Neural cell (in vitro differentiated cells): ENCODE data around the gene FIBCD1. TPM values are rescaled to one million over a fixed set of nuclear protein-coding genes. Genes with fewer than 3 reads are reported as not detected.

Experiments
- H2AFZ ChIP-seq: fragments of 200-600, 300-800 bp; sonication (generic), shearing (Covaris generic); 2 replicates; pipeline ENCODE4 v1.6.0; 2014; ENCODE audit warnings: low read depth, mild to moderate bottlenecking, antibody characterized with exemption, low read length, moderate library complexity
- H3F3A ChIP-seq: fragments of 200-600 bp; shearing (Covaris generic); 2 replicates; pipeline ENCODE4 v1.6.1; 2016; ENCODE audit warnings: mild to moderate bottlenecking, moderate library complexity, mixed read lengths, antibody characterized with exemption, low read length; ENCODE audit not compliant: insufficient read depth, poor library complexity, severe bottlenecking
- H3K27ac ChIP-seq: fragments of 200-600, 300-800 bp; sonication (generic), shearing (Covaris generic); 2 replicates; pipeline ENCODE4 v1.5.1; 2014; ENCODE audit warnings: mild to moderate bottlenecking, low read length, moderate library complexity
- H3K27me3 ChIP-seq: fragments of 300-800, 200-600 bp; sonication (generic), shearing (Covaris generic); 2 replicates; pipeline ENCODE4 v1.6.0; 2014; ENCODE audit warnings: mild to moderate bottlenecking, low read depth, low read length, moderate library complexity; ENCODE audit not compliant: insufficient read depth
- H3K36me3 ChIP-seq: fragments of 300-800, 200-600 bp; sonication (generic), shearing (Covaris generic); 2 replicates; pipeline ENCODE4 v1.5.1; 2014; ENCODE audit warnings: mild to moderate bottlenecking, antibody characterized with exemption, low read length, moderate library complexity; ENCODE audit not compliant: insufficient read depth
- H3K4me2 ChIP-seq: fragments of 300-800, 200-600 bp; sonication (generic), shearing (Covaris generic); 2 replicates; pipeline ENCODE4 v1.6.0; 2014; ENCODE audit warnings: mild to moderate bottlenecking, low read length
- H3K4me3 ChIP-seq: fragments of 300-800, 200-600 bp; sonication (generic), shearing (Covaris generic); 2 replicates; pipeline ENCODE4 v1.5.1; 2014; ENCODE audit warnings: mild to moderate bottlenecking, low read length, moderate library complexity
- H3K79me2 ChIP-seq: fragments of 200-600 bp; shearing (Covaris generic); replicated peaks from 2 replicates; pipeline ENCODE4 v1.6.0; 2014; ENCODE audit warnings: mild to moderate bottlenecking, low read length, moderate library complexity; ENCODE audit not compliant: insufficient read depth
- H3K9ac ChIP-seq: fragments of 300-800, 200-600 bp; sonication (generic), shearing (Covaris generic); 2 replicates; pipeline ENCODE4 v1.6.1; 2016; ENCODE audit warnings: mild to moderate bottlenecking, low read length, mixed read lengths
- H3K9me2 ChIP-seq: fragments of 200-600 bp; shearing (Covaris generic); 2 replicates; pipeline ENCODE4 v1.6.1; 2016; ENCODE audit warnings: mild to moderate bottlenecking, low read length, mixed read lengths; ENCODE audit not compliant: insufficient read depth
- H3K9me3 ChIP-seq: fragments of 200-600, 300-800 bp; sonication (generic), shearing (Covaris generic); 2 replicates; pipeline ENCODE4 v1.6.1; 2016; ENCODE audit warnings: mild to moderate bottlenecking, mixed run types, low read length, moderate library complexity, mixed read lengths
- H4K20me1 ChIP-seq: fragments of 200-600 bp; shearing (Covaris generic); 2 replicates; pipeline ENCODE4 v1.6.1; 2016; ENCODE audit warnings: mild to moderate bottlenecking, mixed run types; ENCODE audit not compliant: insufficient read depth
- EP300 ChIP-seq: fragments of 450-650 bp; conservative IDR thresholded peaks from 2 replicates; pipeline ENCODE4 v1.6.1; 2014; ENCODE audit warnings: antibody characterized with exemption, mild to moderate bottlenecking, moderate library complexity; ENCODE audit not compliant: poor library complexity, severe bottlenecking
- EZH2 ChIP-seq: fragments of 200-600, 300-800 bp; shearing (Covaris generic), sonication (generic); IDR thresholded peaks from 2 replicates; pipeline ENCODE4 v1.6.1; 2014; ENCODE audit warnings: antibody characterized with exemption, low read length, borderline replicate concordance, mild to moderate bottlenecking; ENCODE audit not compliant: insufficient read depth, poor library complexity, severe bottlenecking
- MXI1 ChIP-seq: fragments of 450-650 bp; conservative IDR thresholded peaks from 2 replicates; pipeline ENCODE4 v1.6.1; 2014; ENCODE audit warnings: antibody characterized with exemption, mild to moderate bottlenecking; ENCODE audit not compliant: poor library complexity, severe bottlenecking
- POLR2AphosphoS5 ChIP-seq: IDR thresholded peaks from 2 replicates; pipeline ENCODE4 v1.6.1; 2012
- RAD21 ChIP-seq: fragments of 450-650 bp; conservative IDR thresholded peaks from 2 replicates; pipeline ENCODE4 v1.6.1; 2014; ENCODE audit warnings: antibody characterized with exemption, mild to moderate bottlenecking, moderate library complexity
- SMC3 ChIP-seq: fragments of 450-650 bp; conservative IDR thresholded peaks from 2 replicates; pipeline ENCODE4 v1.6.1; 2014; ENCODE audit warnings: antibody characterized with exemption, mild to moderate bottlenecking, moderate library complexity; ENCODE audit not compliant: poor library complexity
- TAF1 ChIP-seq: IDR thresholded peaks from 2 replicates; pipeline ENCODE4 v1.6.1; 2012; ENCODE audit warnings: low read depth
- polyA plus RNA-seq: library from polyadenylated mRNA; depleted of rRNA; stranded (reverse); fragments of >200 nt; gene quantifications from 2 replicates; pipeline ENCODE4 v1.2.3, GENCODE V29; 2014
- TF ChIP-seq, protein P1 (sequence below): IDR thresholded peaks from 2 replicates; pipeline ENCODE4 v1.6.1; 2012; ENCODE audit warnings: borderline replicate concordance
- TF ChIP-seq, protein P2 (sequence below): fragments of 450-650 bp; IDR thresholded peaks from 2 replicates; pipeline ENCODE4 v1.5.1; 2014; ENCODE audit warnings: antibody characterized with exemption, mild to moderate bottlenecking, moderate library complexity; ENCODE audit not compliant: poor library complexity, severe bottlenecking

Gene FIBCD1
- polyA plus RNA-seq, 1 donor from 2014 or later = 2.7 TPM

DNA sequence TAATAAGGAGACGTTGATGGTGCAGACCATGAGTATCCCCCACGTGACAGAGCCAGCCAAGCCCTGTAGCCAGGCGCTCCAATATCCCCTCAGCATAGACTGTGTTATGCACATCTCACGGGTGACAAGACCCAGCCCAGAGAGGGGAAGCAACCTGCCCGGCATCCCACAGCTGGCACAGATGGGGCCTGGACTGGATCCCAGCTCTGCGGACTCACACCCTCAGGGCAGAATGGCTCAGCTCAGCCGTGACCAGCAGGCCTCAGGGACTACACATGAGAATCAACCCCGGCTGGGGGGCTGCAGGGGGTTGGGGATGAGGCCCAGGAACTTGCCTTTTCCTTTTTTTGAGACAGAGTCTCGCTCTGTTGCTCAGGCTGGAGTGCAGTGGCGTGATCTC, 11.7 kb downstream of the FIBCD1 start:
- no peak overlapping the region for H3K27ac ChIP-seq
- no peaks in the 10 kb centered on the region for H4K20me1 ChIP-seq
- no peak overlapping the region for H2AFZ ChIP-seq
- no peak overlapping the region for H3K4me3 ChIP-seq
- no peaks in the 10 kb centered on the region for H3K36me3 ChIP-seq
- no peaks in the 10 kb centered on the region for H3F3A ChIP-seq
- no peak overlapping the region for H3K4me2 ChIP-seq
- no peaks in the 10 kb centered on the region for H3K9me3 ChIP-seq
- no peaks in the 10 kb centered on the region for H3K9me2 ChIP-seq
- no peak overlapping the region for H3K9ac ChIP-seq
- TF ChIP-seq, protein P1, sequence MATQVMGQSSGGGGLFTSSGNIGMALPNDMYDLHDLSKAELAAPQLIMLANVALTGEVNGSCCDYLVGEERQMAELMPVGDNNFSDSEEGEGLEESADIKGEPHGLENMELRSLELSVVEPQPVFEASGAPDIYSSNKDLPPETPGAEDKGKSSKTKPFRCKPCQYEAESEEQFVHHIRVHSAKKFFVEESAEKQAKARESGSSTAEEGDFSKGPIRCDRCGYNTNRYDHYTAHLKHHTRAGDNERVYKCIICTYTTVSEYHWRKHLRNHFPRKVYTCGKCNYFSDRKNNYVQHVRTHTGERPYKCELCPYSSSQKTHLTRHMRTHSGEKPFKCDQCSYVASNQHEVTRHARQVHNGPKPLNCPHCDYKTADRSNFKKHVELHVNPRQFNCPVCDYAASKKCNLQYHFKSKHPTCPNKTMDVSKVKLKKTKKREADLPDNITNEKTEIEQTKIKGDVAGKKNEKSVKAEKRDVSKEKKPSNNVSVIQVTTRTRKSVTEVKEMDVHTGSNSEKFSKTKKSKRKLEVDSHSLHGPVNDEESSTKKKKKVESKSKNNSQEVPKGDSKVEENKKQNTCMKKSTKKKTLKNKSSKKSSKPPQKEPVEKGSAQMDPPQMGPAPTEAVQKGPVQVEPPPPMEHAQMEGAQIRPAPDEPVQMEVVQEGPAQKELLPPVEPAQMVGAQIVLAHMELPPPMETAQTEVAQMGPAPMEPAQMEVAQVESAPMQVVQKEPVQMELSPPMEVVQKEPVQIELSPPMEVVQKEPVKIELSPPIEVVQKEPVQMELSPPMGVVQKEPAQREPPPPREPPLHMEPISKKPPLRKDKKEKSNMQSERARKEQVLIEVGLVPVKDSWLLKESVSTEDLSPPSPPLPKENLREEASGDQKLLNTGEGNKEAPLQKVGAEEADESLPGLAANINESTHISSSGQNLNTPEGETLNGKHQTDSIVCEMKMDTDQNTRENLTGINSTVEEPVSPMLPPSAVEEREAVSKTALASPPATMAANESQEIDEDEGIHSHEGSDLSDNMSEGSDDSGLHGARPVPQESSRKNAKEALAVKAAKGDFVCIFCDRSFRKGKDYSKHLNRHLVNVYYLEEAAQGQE = no peak
- TF ChIP-seq MXI1 (no peak), EP300 (no peak), RAD21 (no peak), POLR2AphosphoS5 (no peak), EZH2 (no peak), TAF1 (no peak), SMC3 (no peak)
- TF ChIP-seq, protein P2, sequence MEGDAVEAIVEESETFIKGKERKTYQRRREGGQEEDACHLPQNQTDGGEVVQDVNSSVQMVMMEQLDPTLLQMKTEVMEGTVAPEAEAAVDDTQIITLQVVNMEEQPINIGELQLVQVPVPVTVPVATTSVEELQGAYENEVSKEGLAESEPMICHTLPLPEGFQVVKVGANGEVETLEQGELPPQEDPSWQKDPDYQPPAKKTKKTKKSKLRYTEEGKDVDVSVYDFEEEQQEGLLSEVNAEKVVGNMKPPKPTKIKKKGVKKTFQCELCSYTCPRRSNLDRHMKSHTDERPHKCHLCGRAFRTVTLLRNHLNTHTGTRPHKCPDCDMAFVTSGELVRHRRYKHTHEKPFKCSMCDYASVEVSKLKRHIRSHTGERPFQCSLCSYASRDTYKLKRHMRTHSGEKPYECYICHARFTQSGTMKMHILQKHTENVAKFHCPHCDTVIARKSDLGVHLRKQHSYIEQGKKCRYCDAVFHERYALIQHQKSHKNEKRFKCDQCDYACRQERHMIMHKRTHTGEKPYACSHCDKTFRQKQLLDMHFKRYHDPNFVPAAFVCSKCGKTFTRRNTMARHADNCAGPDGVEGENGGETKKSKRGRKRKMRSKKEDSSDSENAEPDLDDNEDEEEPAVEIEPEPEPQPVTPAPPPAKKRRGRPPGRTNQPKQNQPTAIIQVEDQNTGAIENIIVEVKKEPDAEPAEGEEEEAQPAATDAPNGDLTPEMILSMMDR = no peak
- H3K79me2 ChIP-seq = no peaks in the 10 kb centered on the region
- H3K27me3 ChIP-seq = no peaks in the 10 kb centered on the region

GRCh38 chr9:130925050-130925678, 13.9 kb downstream of the FIBCD1 start:
- Histone ChIP-seq H3K79me2 (no peaks in the 10 kb centered on the region), H3K9ac (no peak overlapping the region), H3K4me3 (no peak overlapping the region), H3K36me3 (no peaks in the 10 kb centered on the region), H3K27me3 (no peaks in the 10 kb centered on the region), H3F3A (no peaks in the 10 kb centered on the region), H3K27ac (no peak overlapping the region), H4K20me1 (no peaks in the 10 kb centered on the region), H3K9me2 (no peaks in the 10 kb centered on the region), H3K9me3 (no peaks in the 10 kb centered on the region), H2AFZ (no peak overlapping the region), H3K4me2 (no peak overlapping the region)
- TF ChIP-seq EZH2 (no peak), MXI1 (no peak), SMC3 (no peak)
